NCI-H2107 treated with DMSO at 0.1 percent for 48 hours (cell line): ENCODE measurements around the gene TEAD1.

Source experiments
- DNase-seq: peaks from one replicate; lab custom pipeline; 2025; ENCODE audit not compliant: unreplicated experiment; lab: John Stamatoyannopoulos, UW

Gene TEAD1

DNA sequence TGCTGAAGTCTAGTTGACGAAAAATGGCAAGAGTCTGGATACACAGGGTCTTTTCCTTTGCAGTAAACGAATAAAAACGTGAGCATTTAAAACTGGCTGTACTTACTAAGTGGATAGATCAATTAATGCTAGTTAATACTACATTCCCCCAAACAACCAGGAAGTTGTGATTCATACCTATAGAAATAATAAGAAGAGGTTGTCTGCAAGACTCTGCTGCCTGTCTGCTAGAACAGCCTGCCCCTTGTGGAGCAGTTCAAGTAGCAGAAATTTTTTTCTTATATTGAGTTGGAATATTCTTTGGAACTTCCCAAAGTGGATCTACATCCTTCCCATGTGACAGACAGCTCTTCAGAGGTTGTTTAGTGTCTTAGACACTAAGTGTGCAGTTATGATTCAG is 86.8 kb downstream of the TEAD1 start:
- no peak for DNase-seq

GRCh38 chr11:12762278-12762677 is 88.1 kb downstream of the TEAD1 start:
- no peak for DNase-seq

GRCh38 chr11:12762696-12763324 is 88.6 kb downstream of the TEAD1 start:
- DNase-seq, result peak; percentile 95

DNA sequence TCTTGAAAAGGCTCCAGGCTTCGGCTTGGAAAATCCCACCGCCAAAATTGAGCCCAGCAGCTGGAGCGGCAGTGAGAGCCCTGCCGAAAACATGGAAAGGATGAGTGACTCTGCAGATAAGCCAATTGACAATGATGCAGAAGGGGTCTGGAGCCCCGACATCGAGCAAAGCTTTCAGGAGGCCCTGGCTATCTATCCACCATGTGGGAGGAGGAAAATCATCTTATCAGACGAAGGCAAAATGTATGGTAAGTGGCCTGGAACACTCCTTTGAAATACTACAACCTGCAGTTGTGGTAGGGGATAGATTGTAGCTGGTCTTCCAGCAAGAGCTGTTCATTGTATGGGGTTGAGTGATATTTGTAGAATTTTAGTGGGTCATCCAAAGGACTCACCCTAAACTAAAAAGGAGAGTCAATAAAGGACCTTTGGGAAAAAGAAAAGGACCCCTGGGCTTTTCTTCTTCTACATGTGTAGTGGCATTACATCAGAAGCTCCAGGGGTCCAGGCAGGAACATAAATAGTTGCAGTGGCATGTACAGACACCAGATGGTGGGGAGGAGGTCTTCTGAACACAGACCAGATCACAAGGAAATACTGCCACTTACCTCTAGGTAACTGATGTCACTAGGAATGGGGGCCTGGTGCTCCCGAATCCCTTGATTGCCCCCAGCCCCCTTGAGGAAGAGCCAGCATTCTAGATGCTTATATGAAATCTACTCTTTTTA is 90.1 kb downstream of the TEAD1 start:
- no peak for DNase-seq

DNA sequence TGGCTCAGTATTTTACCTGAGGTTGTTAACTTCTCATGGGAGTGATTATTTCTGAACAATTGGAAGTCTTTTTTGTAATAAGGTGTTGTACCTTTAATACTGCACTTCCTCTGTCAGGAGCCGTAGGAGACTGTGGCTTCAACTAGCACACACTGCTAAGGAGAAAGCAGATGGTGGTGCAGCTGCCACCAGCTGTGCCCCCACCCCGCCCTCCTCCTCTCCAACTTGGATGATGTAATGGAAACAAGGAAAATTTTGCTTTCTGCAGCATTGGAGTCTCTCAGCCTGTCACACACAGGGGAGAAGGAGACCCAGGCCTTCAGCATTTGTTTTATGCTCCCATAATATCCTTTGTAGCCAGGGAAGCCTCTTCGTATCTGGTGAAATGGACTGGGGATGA is 91.2 kb downstream of the TEAD1 start:
- peak; percentile 89 for DNase-seq

GRCh38 chr11:12767027-12767426 is 92.8 kb downstream of the TEAD1 start:
- no peak for DNase-seq

- DNase-seq, result no peak
Observed at GRCh38 chr11:12767577-12767976, 93.4 kb downstream of the TEAD1 start.

DNA sequence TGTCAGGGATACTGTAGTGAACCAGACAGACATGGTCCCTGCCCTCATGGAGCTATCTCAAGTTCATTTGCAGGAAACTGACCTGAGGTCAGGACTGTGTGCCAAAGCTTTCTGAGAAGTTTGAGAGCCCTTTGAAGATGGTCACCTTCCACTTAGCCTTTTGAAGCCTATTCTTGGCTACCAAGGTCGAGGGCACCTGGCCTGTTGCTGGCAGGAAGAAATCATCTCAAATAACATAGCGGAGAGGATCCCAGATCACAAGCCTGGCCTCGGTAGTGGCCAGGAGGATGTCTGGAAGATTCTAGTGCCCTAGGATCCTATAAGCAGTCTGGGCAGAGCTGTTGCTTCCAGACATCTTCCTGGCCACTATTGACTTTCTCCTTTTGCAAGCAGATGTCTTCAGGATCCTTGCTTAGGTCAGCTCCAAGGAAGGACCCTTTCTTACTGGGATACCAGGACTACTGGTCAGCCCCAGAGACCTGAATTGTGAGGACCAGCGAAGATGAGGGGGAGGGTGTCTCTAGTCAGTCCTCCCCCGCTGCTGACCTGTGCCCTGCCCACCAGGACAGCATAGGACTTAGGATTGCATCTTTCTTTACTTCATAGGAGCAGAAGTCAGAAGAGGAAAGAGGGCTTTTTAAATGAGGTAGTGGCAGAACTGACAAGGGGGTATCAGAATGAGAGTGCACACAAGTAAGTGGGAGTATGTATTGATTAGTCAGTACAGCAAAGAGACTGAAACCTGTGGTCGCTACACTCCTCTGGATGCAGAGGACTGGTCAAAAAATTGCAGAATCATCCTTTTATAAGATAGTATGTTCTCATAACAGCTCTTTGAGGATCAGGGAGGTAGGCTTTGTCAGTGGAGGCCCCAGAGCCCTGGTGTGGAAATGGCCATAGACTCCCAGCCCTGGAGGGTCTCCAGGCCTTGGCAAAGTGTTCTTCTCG is 94.8 kb downstream of the TEAD1 start:
- DNase-seq, result no peak

GRCh38 chr11:12769834-12770345 is 95.7 kb downstream of the TEAD1 start:
- DNase-seq, result no peak

DNA sequence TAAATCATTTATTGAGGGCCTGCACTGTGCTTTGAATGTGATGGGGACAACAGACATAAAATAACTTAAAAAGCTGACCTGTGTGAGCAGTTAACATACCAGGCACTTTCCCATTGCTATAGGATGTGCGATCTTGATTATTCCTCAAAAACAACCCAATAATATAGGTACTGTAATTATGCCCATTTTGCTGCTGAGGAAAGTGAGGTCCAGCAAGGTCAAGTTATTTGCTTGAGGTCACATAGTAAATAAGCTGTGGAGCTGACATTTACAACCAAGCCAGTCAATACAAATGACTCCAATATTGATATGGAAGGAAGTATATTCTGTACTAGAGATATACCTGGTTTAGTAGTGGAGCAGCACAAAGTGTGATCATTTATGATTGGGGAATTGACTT is 96.2 kb downstream of the TEAD1 start:
- DNase-seq, result no peak

DNA sequence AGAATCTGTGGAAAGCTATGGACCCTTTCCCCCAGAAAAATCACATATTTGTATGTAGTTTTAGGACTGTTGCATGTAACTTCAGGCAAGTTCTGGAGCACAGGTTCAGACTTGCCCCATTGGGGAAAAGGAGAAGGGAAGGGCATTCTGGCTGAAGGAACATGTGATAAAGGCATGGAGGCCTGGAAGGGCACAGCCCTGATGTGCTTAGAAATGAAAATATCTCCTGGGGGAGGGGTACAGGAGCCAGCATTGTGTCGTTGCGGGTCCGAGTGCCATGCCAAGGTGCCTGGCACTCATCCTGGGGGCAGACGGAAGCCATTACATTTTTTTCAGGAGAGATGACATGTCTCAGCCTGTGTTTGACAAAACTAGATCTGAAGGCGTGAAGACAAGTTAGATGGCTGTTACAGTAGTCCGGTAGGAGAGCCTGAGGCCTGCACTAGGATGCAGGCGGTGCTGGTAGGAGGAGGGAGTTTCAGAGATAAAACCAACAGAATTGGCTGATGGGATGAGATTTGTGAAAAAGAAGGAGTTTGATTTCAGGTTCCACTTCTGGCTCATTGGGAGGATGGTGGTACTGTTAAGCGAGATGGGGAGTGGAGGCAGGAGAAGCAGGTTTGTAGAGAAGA is 96.9 kb downstream of the TEAD1 start:
- DNase-seq, result no peak

- no peak for DNase-seq
Observed at GRCh38 chr11:12771875-12772274, 97.7 kb downstream of the TEAD1 start.

DNA sequence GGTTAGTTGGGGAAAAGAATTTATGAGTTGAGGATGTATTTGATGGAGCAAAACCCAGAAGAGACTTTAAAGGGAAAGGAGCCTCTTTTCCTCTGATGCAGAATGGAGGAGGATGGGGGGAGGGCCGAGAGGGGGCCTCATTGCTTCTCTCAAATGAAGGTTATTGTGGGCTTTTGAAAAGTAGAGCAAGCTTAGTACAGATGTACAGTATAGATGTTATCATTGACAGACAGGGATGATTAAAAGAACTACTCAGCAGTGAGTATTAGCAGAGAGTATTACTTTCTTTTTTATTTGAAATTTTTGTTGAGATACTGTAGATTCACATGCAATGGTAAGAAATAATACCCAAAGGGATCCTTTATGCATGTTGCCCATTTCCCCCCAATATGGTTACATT is 98.1 kb downstream of the TEAD1 start:
- DNase-seq, result no peak

DNA sequence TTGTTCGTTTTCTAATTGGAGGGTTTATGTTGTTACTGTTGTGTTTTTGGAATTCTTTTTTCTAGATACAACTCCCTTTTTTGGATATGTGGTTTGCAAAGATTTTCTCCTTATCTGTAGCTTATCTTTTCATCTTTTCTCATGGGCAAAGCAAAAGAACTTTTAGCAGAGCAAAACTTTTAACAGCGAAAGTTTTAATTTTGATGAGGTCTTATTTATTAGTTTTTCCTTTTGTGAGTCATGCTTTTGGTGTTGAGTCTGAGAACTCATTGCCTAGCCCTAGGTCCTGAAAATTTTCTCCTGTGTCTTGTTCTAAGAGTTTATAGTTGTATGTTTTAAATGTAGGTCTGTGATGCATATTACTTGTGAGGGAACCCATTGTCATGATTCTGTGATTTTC is 99.4 kb downstream of the TEAD1 start:
- DNase-seq, result no peak

DNA sequence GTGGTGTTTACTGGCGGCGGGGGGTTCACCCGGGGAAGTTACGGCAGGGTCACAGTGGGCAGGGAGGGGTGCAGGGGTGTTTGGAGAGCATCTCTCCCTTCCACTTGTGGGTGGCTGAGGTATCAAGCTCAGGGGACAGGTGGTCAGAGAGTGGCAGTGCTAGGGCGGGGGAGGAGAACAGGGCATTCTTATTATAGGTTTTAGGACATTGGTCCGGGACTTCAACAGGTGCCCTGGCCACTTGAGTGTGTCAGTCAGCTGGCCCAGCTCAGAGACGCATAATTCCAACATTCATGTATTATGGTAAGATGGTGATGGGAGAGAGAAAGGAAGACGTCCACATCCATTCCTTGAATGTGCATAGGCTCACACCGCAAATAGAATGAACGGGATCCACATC is 101.7 kb downstream of the TEAD1 start:
- no peak for DNase-seq

DNA sequence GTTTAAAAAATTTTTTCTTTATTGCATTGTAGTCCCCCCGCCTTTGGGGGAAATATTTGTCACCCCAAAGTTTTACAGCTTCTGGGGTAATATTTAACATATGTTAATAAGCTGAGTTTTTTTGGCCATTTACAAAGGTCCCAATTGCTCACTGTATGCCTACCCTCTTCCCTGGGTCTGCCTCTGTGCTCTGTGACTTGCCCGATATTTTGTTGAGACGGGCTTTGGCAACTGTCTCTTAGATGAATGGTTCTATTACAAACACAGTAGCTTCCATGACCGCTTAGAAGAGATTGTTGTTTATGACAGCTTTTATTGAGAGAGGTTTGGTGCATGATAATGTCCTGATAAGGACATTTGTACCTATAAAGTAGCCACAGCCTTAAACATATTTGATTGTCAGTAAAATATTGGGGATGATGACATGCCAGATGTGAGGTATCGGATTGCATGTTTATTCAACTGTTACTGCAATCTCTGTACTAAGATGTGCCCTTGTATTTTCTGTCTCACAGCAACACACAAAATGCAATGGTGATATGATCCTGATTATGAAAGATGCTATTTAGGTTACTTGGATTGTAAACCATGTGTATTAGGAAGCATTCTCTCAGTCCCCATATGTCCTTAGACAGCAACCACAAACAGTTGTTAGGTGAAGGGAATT is 103.1 kb downstream of the TEAD1 start:
- DNase-seq, result no peak

DNA sequence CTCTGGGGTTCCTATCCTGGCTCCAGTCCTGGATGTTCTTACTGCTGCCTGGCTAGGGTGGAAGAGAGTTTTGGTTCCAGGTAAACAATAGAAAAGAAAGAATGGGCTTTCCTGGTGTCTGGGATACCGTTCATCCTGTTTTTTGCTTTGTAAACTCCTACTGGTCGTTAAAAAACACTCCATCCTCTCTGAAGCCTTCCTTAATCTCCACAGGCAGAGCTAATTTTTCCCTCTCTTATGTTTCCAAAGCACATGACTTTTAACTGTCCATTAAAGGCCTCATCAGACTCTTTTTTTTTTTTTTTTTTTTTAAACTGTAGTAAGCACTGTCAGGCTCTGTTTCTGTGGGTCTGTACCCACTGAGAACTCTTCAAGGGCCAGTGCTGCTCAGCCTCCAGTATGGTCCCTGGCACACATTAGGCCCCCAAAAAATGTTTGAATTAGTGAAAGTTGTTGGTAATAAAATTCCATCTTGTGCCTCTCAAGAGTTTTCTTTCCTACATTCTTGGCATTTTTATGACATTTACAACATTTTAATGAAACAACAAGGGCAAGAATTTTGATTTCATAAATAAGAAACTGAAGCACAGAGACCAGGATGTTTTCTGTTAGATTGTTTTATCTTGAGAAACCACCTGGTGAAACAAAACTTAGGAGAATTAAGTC is 104.2 kb downstream of the TEAD1 start:
- DNase-seq, result no peak

DNA sequence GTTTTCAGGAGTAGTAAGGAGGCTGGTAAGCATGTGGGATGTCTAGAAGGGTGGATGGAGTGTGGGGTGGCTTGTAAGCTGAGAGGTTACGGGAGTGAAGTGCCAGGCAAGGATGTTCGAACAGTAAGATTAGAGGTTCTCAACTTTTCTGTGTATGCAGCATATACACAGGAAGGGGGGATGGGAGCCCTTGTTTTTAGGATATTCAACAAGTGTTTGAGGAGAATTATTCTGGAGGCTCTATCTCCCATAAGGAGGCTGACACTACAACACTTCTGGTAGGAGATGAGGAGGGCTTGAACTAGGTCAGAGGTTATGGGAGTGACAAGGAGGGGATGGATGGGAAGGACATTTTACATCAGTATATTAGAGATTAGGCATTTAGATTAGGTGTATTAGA is 109.5 kb downstream of the TEAD1 start:
- no peak for DNase-seq

- DNase-seq, result no peak
Observed at GRCh38 chr11:12784445-12784844, 110.2 kb downstream of the TEAD1 start.

GRCh38 chr11:12784987-12785386 is 110.8 kb downstream of the TEAD1 start:
- DNase-seq, result peak; percentile 43
